Fibroblast of peridontal ligament (primary cell): ENCODE data around the gene DDX23.

Source experiments
- DNase-seq: peaks from one replicate; pipeline ENCODE4 v3.0.0-alpha.2; 2010; ENCODE audit errors: extremely low read depth

The DDX23 gene

GRCh38 chr12:48795550-48796455, 56.2 kb downstream of the DDX23 start:
- peak; percentile 85 for DNase-seq

- peak; percentile 52 for DNase-seq
These were observed 57.1 kb downstream of the DDX23 start for GRCh38 chr12:48794870-48795269.

- DNase-seq = no peak
These were observed 58.3 kb downstream of the DDX23 start for GRCh38 chr12:48793696-48794095.

GRCh38 chr12:48789858-48790326, 62.1 kb downstream of the DDX23 start:
- no peak for DNase-seq

- DNase-seq = peak; percentile 67
These were observed 62.8 kb downstream of the DDX23 start, which contains the start of gene ADCY6 for GRCh38 chr12:48788854-48789775. ADCY6 (minus strand) TSS chr12:48789089; CDS start chr12:48783434, 5,655 bp downstream.

GRCh38 chr12:48788524-48788853, 63.5 kb downstream of the DDX23 start:
- no peak for DNase-seq

- DNase-seq = peak; percentile 19
These were observed 64.0 kb downstream of the DDX23 start for GRCh38 chr12:48787791-48788523.

GRCh38 chr12:48786591-48787544, 65.1 kb downstream of the DDX23 start:
- peak; percentile 35 for DNase-seq

- DNase-seq = no peak
These were observed 68.5 kb downstream of the DDX23 start for GRCh38 chr12:48783432-48783831.

GRCh38 chr12:48782457-48783395, 69.2 kb downstream of the DDX23 start:
- no peak for DNase-seq

GRCh38 chr12:48781750-48782456, 70.1 kb downstream of the DDX23 start:
- DNase-seq = no peak

GRCh38 chr12:48780381-48781025, 71.5 kb downstream of the DDX23 start:
- no peak for DNase-seq

GRCh38 chr12:48779869-48780268, 72.1 kb downstream of the DDX23 start:
- peak; percentile 84 for DNase-seq
